Heart left ventricle (tissue), 13 donors: ENCODE measurements around the gene REELD1.

Source experiments
- POLR2A ChIP-seq, 2 donors: fragments of 450-650 bp; IDR thresholded peaks; one replicate each; pipeline ENCODE4 v1.6.1; 2017; ENCODE audit warnings: antibody characterized with exemption in 2 of 2, mild to moderate bottlenecking in 2 of 2, moderate library complexity in 2 of 2
- TF ChIP-seq, protein P1 (sequence below), 12 donors: fragments of 200-600 bp; sonication (generic) in 4 of 12; IDR thresholded peaks; one replicate each; pipeline versions ENCODE4 v1.5.0 to v1.8.0; 2018 to 2022; ENCODE audit warnings: antibody characterized with exemption in 12 of 12, mild to moderate bottlenecking in 5 of 12
- donor health status: ischemic (EF 13 %, LVEDD 7.1; RV severe dilation, severe dysfunction).
- donor health status: DM: no; HTN: yes; CAD: no.
- donor health status: DM: no; HTN: no; CAD: no.
- donor health status: ischemic (EF 25% LVEDD 6.9; RV normal size, moderate dysfunction).
- donor health status: ischemic (EF 25% LVEDD 5.7; RV mildly dilated, moderate dysfunction).
- donor health status: ischemic (EF 35%, LVEDD 5.7; RV mildly dilated, moderate dysfunction).
- donor health status: nonischemic (EF 11% LVEDD 7.7; RV severe dilation, severe dysfunction).
- donor health status: DM: yes; HTN: yes; CAD: no.
- donor health status: PGD.
- donor health status: ischemic (EF 29% LVEDD 5.4; RV normal size, mild dysfunction).
- donor health status: nonischemic (EF 23%, LVEDD 6.1; RV moderate dilation, normal function).

DNA sequence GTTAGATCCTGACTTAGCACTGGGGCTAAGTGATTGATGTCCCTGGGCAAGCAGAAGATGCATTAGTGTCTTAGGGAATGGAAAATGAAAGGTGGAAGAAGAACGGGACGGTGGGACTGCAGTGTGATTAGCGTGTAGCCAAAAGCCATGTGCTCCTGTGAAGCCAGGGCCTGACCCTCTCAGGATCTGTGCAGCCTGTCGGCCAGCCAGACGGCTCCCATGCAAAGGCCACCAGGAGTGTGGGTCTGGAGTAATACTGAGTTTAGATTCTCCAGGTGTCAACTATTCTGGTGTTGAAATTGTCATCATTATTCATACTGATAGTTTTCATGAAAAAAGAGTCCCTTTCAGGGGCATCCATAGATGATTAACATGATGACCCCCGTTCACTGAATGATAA lies 32.0 kb downstream of the REELD1 start:
- TF ChIP-seq, protein P1, sequence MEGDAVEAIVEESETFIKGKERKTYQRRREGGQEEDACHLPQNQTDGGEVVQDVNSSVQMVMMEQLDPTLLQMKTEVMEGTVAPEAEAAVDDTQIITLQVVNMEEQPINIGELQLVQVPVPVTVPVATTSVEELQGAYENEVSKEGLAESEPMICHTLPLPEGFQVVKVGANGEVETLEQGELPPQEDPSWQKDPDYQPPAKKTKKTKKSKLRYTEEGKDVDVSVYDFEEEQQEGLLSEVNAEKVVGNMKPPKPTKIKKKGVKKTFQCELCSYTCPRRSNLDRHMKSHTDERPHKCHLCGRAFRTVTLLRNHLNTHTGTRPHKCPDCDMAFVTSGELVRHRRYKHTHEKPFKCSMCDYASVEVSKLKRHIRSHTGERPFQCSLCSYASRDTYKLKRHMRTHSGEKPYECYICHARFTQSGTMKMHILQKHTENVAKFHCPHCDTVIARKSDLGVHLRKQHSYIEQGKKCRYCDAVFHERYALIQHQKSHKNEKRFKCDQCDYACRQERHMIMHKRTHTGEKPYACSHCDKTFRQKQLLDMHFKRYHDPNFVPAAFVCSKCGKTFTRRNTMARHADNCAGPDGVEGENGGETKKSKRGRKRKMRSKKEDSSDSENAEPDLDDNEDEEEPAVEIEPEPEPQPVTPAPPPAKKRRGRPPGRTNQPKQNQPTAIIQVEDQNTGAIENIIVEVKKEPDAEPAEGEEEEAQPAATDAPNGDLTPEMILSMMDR (IDR thresholded peaks at IDR 0.05), result no peak
- no peak for TF ChIP-seq POLR2A (IDR thresholded peaks at IDR 0.05)
